Neural progenitor cell (in vitro differentiated cells): ENCODE measurements around the gene ZNF77. TPM values are rescaled to one million over a fixed set of nuclear protein-coding genes. Genes with fewer than 3 reads are reported as not detected.
"Not testable (repeated sequence)": the region's sequence is repeated elsewhere in the genome, so short reads cannot be mapped to it uniquely, and the experiment has no call there.

Experiments used
- DNase-seq: peaks from one replicate; pipeline ENCODE4 v3.0.0-alpha.2; 2016; ENCODE audit warnings: low spot score
- H2AFZ ChIP-seq: fragments of 200-600 bp; sonication (generic); replicated peaks from 2 replicates; pipeline ENCODE4 v1.6.1; 2016; ENCODE audit warnings: antibody characterized with exemption
- H3F3A ChIP-seq: fragments of 200-600 bp; sonication (generic); 2 replicates; pipeline ENCODE4 v1.6.1; 2016; ENCODE audit warnings: antibody characterized with exemption, low read depth
- H3K27ac ChIP-seq: fragments of 200-600 bp; sonication (generic); 2 replicates; pipeline ENCODE4 v1.5.1; 2016; ENCODE audit warnings: mild to moderate bottlenecking
- H3K27me3 ChIP-seq: fragments of 200-600 bp; sonication (generic); 2 replicates; pipeline ENCODE4 v1.6.1; 2016; ENCODE audit warnings: mild to moderate bottlenecking, moderate library complexity
- H3K36me3 ChIP-seq: fragments of 200-600 bp; sonication (generic); 2 replicates; pipeline ENCODE4 v1.5.1; 2016
- H3K4me1 ChIP-seq: fragments of 200-600 bp; sonication (generic); 2 replicates; pipeline ENCODE4 v1.6.1; 2016; ENCODE audit warnings: mixed run types
- H3K4me2 ChIP-seq: fragments of 200-600 bp; sonication (generic); 2 replicates; pipeline ENCODE4 v1.6.1; 2016
- H3K4me3 ChIP-seq: fragments of 200-600 bp; sonication (generic); 2 replicates; pipeline ENCODE4 v1.5.1; 2016
- H3K79me2 ChIP-seq: fragments of 200-600 bp; sonication (generic); 2 replicates; pipeline ENCODE4 v1.6.1; 2016; ENCODE audit warnings: low read depth
- H3K9ac ChIP-seq: fragments of 200-600 bp; sonication (generic); 2 replicates; pipeline ENCODE4 v1.6.1; 2016
- H3K9me3 ChIP-seq: fragments of 200-600 bp; sonication (generic); 2 replicates; pipeline ENCODE4 v1.5.1; 2016; ENCODE audit warnings: low read depth
- H4K20me1 ChIP-seq: fragments of 200-600 bp; sonication (generic); 2 replicates; pipeline ENCODE4 v1.6.1; 2016; ENCODE audit warnings: low read depth
- H3K27ac Mint-ChIP-seq: 3 replicates; pipeline ENCODE4 v1.8.0; 2021; ENCODE audit warnings: mixed read lengths
- H3K27me3 Mint-ChIP-seq: 2 replicates; pipeline ENCODE4 v1.8.0; 2022; ENCODE audit warnings: low read depth, mild to moderate bottlenecking, inconsistent platforms, moderate library complexity, mixed read lengths; ENCODE audit not compliant: insufficient read depth
- H3K36me3 Mint-ChIP-seq: 3 replicates; pipeline ENCODE4 v1.8.0; 2021; ENCODE audit warnings: mixed read lengths
- H3K4me1 Mint-ChIP-seq: 3 replicates; pipeline ENCODE4 v1.8.0; 2021; ENCODE audit warnings: mixed read lengths
- H3K4me3 Mint-ChIP-seq: 3 replicates; pipeline ENCODE4 v1.8.0; 2021; ENCODE audit warnings: mild to moderate bottlenecking, moderate library complexity, mixed read lengths
- H3K9me3 Mint-ChIP-seq: 3 replicates; pipeline ENCODE4 v1.8.0; 2020; ENCODE audit warnings: mixed read lengths
- CTCF ChIP-seq: fragments of 200-600 bp; sonication (generic); IDR thresholded peaks from 2 replicates; pipeline ENCODE4 v1.5.1; 2017; ENCODE audit warnings: antibody characterized with exemption, mild to moderate bottlenecking
- EZH2 ChIP-seq: fragments of 200-600 bp; sonication (generic); IDR thresholded peaks from 2 replicates; pipeline ENCODE4 v1.6.1; 2017; ENCODE audit warnings: antibody characterized with exemption, mild to moderate bottlenecking, moderate library complexity
- EZH2phosphoT487 ChIP-seq: fragments of 200-600 bp; sonication (generic); IDR thresholded peaks from 2 replicates; pipeline ENCODE4 v1.6.1; 2017; ENCODE audit warnings: antibody characterized with exemption
- total RNA-seq: library from RNA; depleted of rRNA; stranded (reverse); fragments of >200 nt; gene quantifications from 2 replicates; pipeline ENCODE4 v1.2.3, GENCODE V29; 2015; ENCODE audit warnings: low replicate concordance

The ZNF77 gene
- total RNA-seq, 1 donor from 2014 or later, result 6.5 TPM

GRCh38 chr19:2912306-2912705 lies 32.5 kb downstream of the ZNF77 start:
- Mint-ChIP-seq H3K9me3 (peaks cover 55% of the 10 kb centered on the region), H3K4me3 (no peak overlapping the region), H3K36me3 (peaks cover 45% of the 10 kb centered on the region), H3K4me1 (peaks cover 3% of the 10 kb centered on the region), H3K27ac (no peak overlapping the region), H3K27me3 (peaks cover 4% of the 10 kb centered on the region)
- no peak overlapping the region for H3K4me3 ChIP-seq
- H3K79me2 ChIP-seq, result peaks cover 34% of the 10 kb centered on the region
- no peak for DNase-seq
- H2AFZ ChIP-seq, result no peak overlapping the region
- H3K27ac ChIP-seq, result no peak overlapping the region
- TF ChIP-seq CTCF, result no peak
- no peak for TF ChIP-seq EZH2
- TF ChIP-seq EZH2phosphoT487, result no peak
- no peaks in the 10 kb centered on the region for H4K20me1 ChIP-seq
- H3F3A ChIP-seq, result no peaks in the 10 kb centered on the region
- peaks cover 7% of the 10 kb centered on the region for H3K9me3 ChIP-seq
- peaks cover 7% of the 10 kb centered on the region for H3K4me1 ChIP-seq
- no peak overlapping the region for H3K4me2 ChIP-seq
- H3K9ac ChIP-seq, result no peak overlapping the region
- H3K27me3 ChIP-seq, result no peaks in the 10 kb centered on the region
- peaks cover 12% of the 10 kb centered on the region for H3K36me3 ChIP-seq

DNA sequence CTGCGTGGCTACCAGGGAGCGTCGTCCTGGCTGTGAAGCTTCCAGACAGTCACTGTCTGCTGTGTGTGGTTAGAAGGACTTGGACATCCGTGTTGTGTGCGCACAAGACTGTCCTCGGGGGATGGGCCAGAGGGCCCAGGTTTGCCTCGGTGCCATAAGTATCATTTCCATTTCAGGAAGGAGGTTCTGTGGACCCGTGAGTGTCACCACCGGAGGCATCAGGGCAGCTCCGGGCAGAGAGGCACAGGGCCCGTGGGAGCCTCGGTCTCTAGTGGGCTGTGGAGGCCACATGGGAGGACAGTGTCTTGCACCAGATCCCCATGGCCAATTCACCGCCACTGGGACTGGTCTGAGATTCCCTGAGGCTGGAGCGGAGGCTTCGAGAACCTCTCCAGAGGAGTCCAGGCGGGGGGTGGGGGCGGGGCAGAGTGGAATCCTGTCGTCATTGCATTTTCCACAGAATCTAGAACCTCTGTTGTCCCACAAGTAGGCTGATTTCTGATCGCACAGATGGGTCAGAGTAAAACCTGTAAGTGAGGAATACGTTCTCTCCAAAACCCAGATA lies 38.1 kb downstream of the ZNF77 start:
- no peak for DNase-seq
- peaks cover 50% of the 10 kb centered on the region for H3K79me2 ChIP-seq

GRCh38 chr19:2905918-2906519 lies 38.8 kb downstream of the ZNF77 start:
- no peaks in the 10 kb centered on the region for H3F3A ChIP-seq
- H3K9me3 ChIP-seq, result no peaks in the 10 kb centered on the region
- no peak overlapping the region for H3K27ac Mint-ChIP-seq
- H2AFZ ChIP-seq, result no peak overlapping the region
- H3K36me3 ChIP-seq, result no peaks in the 10 kb centered on the region
- H3K27me3 Mint-ChIP-seq, result peaks cover 4% of the 10 kb centered on the region
- no peaks in the 10 kb centered on the region for H4K20me1 ChIP-seq
- peak overlapping the region; percentile 51 for H3K4me3 Mint-ChIP-seq
- DNase-seq, result no peak
- H3K79me2 ChIP-seq, result peaks cover 51% of the 10 kb centered on the region
- no peaks in the 10 kb centered on the region for H3K4me1 ChIP-seq
- H3K27ac ChIP-seq, result no peak overlapping the region
- peaks cover 15% of the 10 kb centered on the region for H3K36me3 Mint-ChIP-seq
- H3K4me3 ChIP-seq, result no peak overlapping the region
- H3K9ac ChIP-seq, result no peak overlapping the region
- H3K27me3 ChIP-seq, result no peaks in the 10 kb centered on the region
- peaks cover 18% of the 10 kb centered on the region for H3K9me3 Mint-ChIP-seq
- peaks cover 11% of the 10 kb centered on the region for H3K4me1 Mint-ChIP-seq
- no peak overlapping the region for H3K4me2 ChIP-seq
- TF ChIP-seq EZH2phosphoT487, result no peak
- TF ChIP-seq EZH2, result no peak
- TF ChIP-seq CTCF, result no peak

More for the DNA sequence above, 38.1 kb downstream of the ZNF77 start:
- Histone ChIP-seq H3K4me3 (no peak overlapping the region), H4K20me1 (no peaks in the 10 kb centered on the region), H2AFZ (no peak overlapping the region), H3F3A (no peaks in the 10 kb centered on the region), H3K9me3 (no peaks in the 10 kb centered on the region), H3K9ac (no peak overlapping the region), H3K27me3 (no peaks in the 10 kb centered on the region), H3K36me3 (no peaks in the 10 kb centered on the region), H3K4me2 (no peak overlapping the region), H3K27ac (no peak overlapping the region), H3K4me1 (no peaks in the 10 kb centered on the region)
- no peak for TF ChIP-seq EZH2
- no peak for TF ChIP-seq CTCF
- no peak for TF ChIP-seq EZH2phosphoT487
- Mint-ChIP-seq H3K4me1 (peaks cover 8% of the 10 kb centered on the region), H3K9me3 (peaks cover 22% of the 10 kb centered on the region), H3K27me3 (peaks cover 4% of the 10 kb centered on the region), H3K27ac (no peak overlapping the region), H3K36me3 (peaks cover 18% of the 10 kb centered on the region), H3K4me3 (no peak overlapping the region)

DNA sequence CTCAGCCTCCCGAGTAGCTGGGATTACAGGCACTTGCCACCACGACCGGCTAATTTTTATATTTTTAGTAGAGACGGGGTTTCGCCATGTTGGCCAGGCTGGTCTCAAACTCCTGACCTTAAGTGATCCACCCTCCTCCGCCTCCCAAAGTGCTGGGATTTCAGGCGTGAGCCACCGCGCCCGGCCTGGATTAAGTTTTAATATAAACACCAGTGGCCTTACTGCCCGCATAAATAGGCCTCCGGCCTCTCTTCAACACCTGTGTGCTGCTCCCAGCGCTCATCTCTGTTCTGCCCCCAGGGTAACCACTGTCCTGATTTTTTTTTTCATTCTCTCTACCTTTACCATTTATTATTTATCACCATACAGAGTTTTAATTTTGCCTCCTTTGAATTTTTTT lies 41.4 kb downstream of the ZNF77 start:
- peaks cover 11% of the 10 kb centered on the region for H3K4me1 Mint-ChIP-seq
- not testable (repeated sequence) for H2AFZ ChIP-seq, H3K36me3 Mint-ChIP-seq, H4K20me1 ChIP-seq, H3K27me3 ChIP-seq, H3K27ac ChIP-seq, H3K4me2 ChIP-seq, H3K36me3 ChIP-seq, H3K4me3 ChIP-seq, H3F3A ChIP-seq, H3K9me3 ChIP-seq, DNase-seq, H3K4me3 Mint-ChIP-seq, H3K27me3 Mint-ChIP-seq, H3K9ac ChIP-seq, H3K4me1 ChIP-seq, H3K27ac Mint-ChIP-seq
- peaks cover 11% of the 10 kb centered on the region for H3K9me3 Mint-ChIP-seq
- H3K79me2 ChIP-seq, result peaks cover 45% of the 10 kb centered on the region
